ENCODE results near the gene CYFIP2. TPM values are rescaled to one million over a fixed set of nuclear protein-coding genes. Genes with fewer than 3 reads are reported as not detected.

The CYFIP2 gene
- total RNA-seq, 1 donor from 2014 or later, result 96.8 TPM

DNA sequence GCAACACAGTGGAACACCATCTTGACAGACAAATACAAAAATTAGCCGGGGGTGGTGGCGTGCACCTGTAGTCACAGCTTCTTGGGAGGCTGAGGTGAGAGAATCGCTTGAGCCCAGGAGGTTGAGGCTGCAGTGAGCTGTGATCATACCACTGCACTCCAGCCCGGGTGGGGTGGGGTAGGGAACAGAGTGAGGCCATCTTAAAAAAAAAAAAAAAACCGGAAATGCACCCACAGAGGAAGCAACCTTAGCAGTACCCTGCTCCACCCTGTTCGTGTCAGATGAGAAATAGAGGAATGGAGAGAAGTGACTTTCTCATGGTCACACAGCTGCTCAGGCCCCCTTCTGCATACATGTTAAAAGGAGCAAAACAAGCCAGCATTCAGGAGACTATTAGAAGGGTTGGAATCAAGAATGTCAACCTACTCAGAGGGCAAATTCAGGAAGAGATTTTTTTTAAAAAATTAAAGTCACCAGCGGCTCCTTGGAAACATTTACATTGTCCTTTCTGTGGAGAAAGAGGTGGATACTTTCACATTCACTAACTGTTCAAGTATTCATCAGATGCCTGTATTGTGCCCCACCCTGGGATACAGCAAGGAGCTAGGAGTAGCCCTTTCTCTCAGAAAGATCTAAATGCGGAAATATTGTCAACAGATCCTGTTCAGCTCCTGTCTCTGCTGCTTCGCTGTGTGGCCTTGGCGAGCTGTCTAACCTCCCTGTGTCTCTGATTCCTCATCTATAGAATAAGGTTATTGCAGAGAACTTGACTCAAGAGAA lies 41.0 kb downstream of the CYFIP2 start:
- TF ChIP-seq EZH2 (IDR thresholded peaks at IDR 0.05; ENCODE audit: insufficient read depth, low read length), result no peak
- H3K4me1 Mint-ChIP-seq (ENCODE audit: low read depth, unreplicated experiment), result peaks cover 4% of the 10 kb centered on the region
- Histone ChIP-seq H3K4me2 (ENCODE audit: low read length) (no peak overlapping the region), H3K4me1 (ENCODE audit: insufficient read depth, low read length) (no peaks in the 10 kb centered on the region), H3K79me2 (ENCODE audit: insufficient read depth, low read length) (no peaks in the 10 kb centered on the region), H3K36me3 (ENCODE audit: insufficient read depth, low read length) (no peaks in the 10 kb centered on the region), H3K9ac (ENCODE audit: low read length) (no peak overlapping the region), H3K27ac (ENCODE audit: low read depth, low read length) (no peak overlapping the region), H4K20me1 (ENCODE audit: insufficient read depth, low read length) (no peaks in the 10 kb centered on the region), H3K4me3 (ENCODE audit: insufficient read depth, low read depth, low read length) (no peak overlapping the region), H2AFZ (ENCODE audit: low read depth, low read length) (no peak overlapping the region), H3K9me3 (ENCODE audit: insufficient read depth, low read depth, low read length) (no peaks in the 10 kb centered on the region), H3K27me3 (ENCODE audit: insufficient read depth, low read length) (no peaks in the 10 kb centered on the region)
- FAIRE-seq (no peak), DNase-seq (ENCODE audit: low read depth) (no peak)
- peaks cover 2% of the 10 kb centered on the region for H3K9me3 Mint-ChIP-seq (ENCODE audit: unreplicated experiment)
- no peak overlapping the region for H3K4me3 Mint-ChIP-seq (ENCODE audit: unreplicated experiment)
- no peak overlapping the region for H3K27ac Mint-ChIP-seq (ENCODE audit: unreplicated experiment)
- H3K27me3 Mint-ChIP-seq (ENCODE audit: low read depth, unreplicated experiment), result no peaks in the 10 kb centered on the region
- H3K36me3 Mint-ChIP-seq (ENCODE audit: low read depth, unreplicated experiment), result peaks cover 17% of the 10 kb centered on the region

- Histone ChIP-seq H3K4me3 (ENCODE audit: insufficient read depth, low read depth, low read length) (no peak overlapping the region), H3K27ac (ENCODE audit: low read depth, low read length) (no peak overlapping the region), H4K20me1 (ENCODE audit: insufficient read depth, low read length) (no peaks in the 10 kb centered on the region), H3K9me3 (ENCODE audit: insufficient read depth, low read depth, low read length) (no peaks in the 10 kb centered on the region), H3K79me2 (ENCODE audit: insufficient read depth, low read length) (no peaks in the 10 kb centered on the region), H3K4me1 (ENCODE audit: insufficient read depth, low read length) (no peaks in the 10 kb centered on the region), H2AFZ (ENCODE audit: low read depth, low read length) (no peak overlapping the region), H3K36me3 (ENCODE audit: insufficient read depth, low read length) (no peaks in the 10 kb centered on the region), H3K4me2 (ENCODE audit: low read length) (no peak overlapping the region), H3K27me3 (ENCODE audit: insufficient read depth, low read length) (no peaks in the 10 kb centered on the region), H3K9ac (ENCODE audit: low read length) (no peak overlapping the region)
- Mint-ChIP-seq H3K4me1 (ENCODE audit: low read depth, unreplicated experiment) (peaks cover 4% of the 10 kb centered on the region), H3K27me3 (ENCODE audit: low read depth, unreplicated experiment) (no peaks in the 10 kb centered on the region), H3K4me3 (ENCODE audit: unreplicated experiment) (no peak overlapping the region), H3K27ac (ENCODE audit: unreplicated experiment) (no peak overlapping the region), H3K36me3 (ENCODE audit: low read depth, unreplicated experiment) (peaks cover 6% of the 10 kb centered on the region), H3K9me3 (ENCODE audit: unreplicated experiment) (peaks cover 2% of the 10 kb centered on the region)
- DNase-seq (ENCODE audit: low read depth), result no peak
- no peak for TF ChIP-seq EZH2 (IDR thresholded peaks at IDR 0.05; ENCODE audit: insufficient read depth, low read length)
- TF ChIP-seq, protein P1, sequence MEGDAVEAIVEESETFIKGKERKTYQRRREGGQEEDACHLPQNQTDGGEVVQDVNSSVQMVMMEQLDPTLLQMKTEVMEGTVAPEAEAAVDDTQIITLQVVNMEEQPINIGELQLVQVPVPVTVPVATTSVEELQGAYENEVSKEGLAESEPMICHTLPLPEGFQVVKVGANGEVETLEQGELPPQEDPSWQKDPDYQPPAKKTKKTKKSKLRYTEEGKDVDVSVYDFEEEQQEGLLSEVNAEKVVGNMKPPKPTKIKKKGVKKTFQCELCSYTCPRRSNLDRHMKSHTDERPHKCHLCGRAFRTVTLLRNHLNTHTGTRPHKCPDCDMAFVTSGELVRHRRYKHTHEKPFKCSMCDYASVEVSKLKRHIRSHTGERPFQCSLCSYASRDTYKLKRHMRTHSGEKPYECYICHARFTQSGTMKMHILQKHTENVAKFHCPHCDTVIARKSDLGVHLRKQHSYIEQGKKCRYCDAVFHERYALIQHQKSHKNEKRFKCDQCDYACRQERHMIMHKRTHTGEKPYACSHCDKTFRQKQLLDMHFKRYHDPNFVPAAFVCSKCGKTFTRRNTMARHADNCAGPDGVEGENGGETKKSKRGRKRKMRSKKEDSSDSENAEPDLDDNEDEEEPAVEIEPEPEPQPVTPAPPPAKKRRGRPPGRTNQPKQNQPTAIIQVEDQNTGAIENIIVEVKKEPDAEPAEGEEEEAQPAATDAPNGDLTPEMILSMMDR (IDR thresholded peaks at IDR 0.05; ENCODE audit: insufficient read depth, low read depth, low read length), result peak; percentile 18
- FAIRE-seq, result no peak
Measured at GRCh38 chr5:157308836-157309465, 43.0 kb downstream of the CYFIP2 start.

GRCh38 chr5:157309796-157310195 lies 43.9 kb downstream of the CYFIP2 start:
- Mint-ChIP-seq H3K36me3 (ENCODE audit: low read depth, unreplicated experiment) (peaks cover 6% of the 10 kb centered on the region), H3K4me3 (ENCODE audit: unreplicated experiment) (no peak overlapping the region), H3K4me1 (ENCODE audit: low read depth, unreplicated experiment) (peaks cover 4% of the 10 kb centered on the region), H3K9me3 (ENCODE audit: unreplicated experiment) (peaks cover 2% of the 10 kb centered on the region), H3K27me3 (ENCODE audit: low read depth, unreplicated experiment) (no peaks in the 10 kb centered on the region), H3K27ac (ENCODE audit: unreplicated experiment) (no peak overlapping the region)
- Histone ChIP-seq H2AFZ (ENCODE audit: low read depth, low read length) (no peak overlapping the region), H3K4me3 (ENCODE audit: insufficient read depth, low read depth, low read length) (no peak overlapping the region), H3K36me3 (ENCODE audit: insufficient read depth, low read length) (no peaks in the 10 kb centered on the region), H3K9me3 (ENCODE audit: insufficient read depth, low read depth, low read length) (no peaks in the 10 kb centered on the region), H3K4me1 (ENCODE audit: insufficient read depth, low read length) (no peaks in the 10 kb centered on the region), H3K27ac (ENCODE audit: low read depth, low read length) (no peak overlapping the region), H4K20me1 (ENCODE audit: insufficient read depth, low read length) (no peaks in the 10 kb centered on the region), H3K9ac (ENCODE audit: low read length) (no peak overlapping the region), H3K27me3 (ENCODE audit: insufficient read depth, low read length) (no peaks in the 10 kb centered on the region), H3K4me2 (ENCODE audit: low read length) (no peak overlapping the region), H3K79me2 (ENCODE audit: insufficient read depth, low read length) (no peaks in the 10 kb centered on the region)
- no peak for TF ChIP-seq EZH2 (IDR thresholded peaks at IDR 0.05; ENCODE audit: insufficient read depth, low read length)
- TF ChIP-seq, protein P1 (IDR thresholded peaks at IDR 0.05; ENCODE audit: insufficient read depth, low read depth, low read length), result no peak
- no peak for DNase-seq (ENCODE audit: low read depth)
- FAIRE-seq, result no peak
